Panc1 (cell line): ENCODE measurements around the gene APOBEC3B.

ENCODE experiments used
- TF ChIP-seq, protein P1 (sequence below): fragments of 450-650 bp; IDR thresholded peaks from 2 replicates; pipeline ENCODE4 v1.5.1; 2017; ENCODE audit warnings: mild to moderate bottlenecking
- TF ChIP-seq, protein P2 (sequence below), 2 experiments: IDR thresholded peaks; 2 replicates each; pipeline ENCODE4 v1.6.1; 2011 to 2012; ENCODE audit warnings: low read depth in 2 of 2, control low read depth in 1 of 2, low read length in 1 of 2, mild to moderate bottlenecking in 1 of 2, moderate library complexity in 1 of 2; ENCODE audit not compliant: insufficient read depth in 1 of 2

DNA sequence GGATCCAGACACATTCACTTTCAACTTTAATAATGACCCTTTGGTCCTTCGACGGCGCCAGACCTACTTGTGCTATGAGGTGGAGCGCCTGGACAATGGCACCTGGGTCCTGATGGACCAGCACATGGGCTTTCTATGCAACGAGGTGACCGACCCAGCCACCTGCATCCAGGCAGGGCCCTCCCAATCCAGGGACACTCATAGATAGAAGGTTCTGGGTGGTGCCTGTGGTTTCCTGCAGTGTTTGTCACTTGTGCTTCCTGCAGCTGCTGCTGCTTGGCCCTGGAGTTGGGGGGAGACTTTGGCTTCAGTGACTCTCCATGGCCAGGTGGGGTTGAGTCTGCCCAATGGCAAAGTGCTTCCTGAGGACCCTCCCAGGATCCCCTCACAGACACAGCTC, 7.3 kb downstream of the APOBEC3B start:
- TF ChIP-seq, protein P1, sequence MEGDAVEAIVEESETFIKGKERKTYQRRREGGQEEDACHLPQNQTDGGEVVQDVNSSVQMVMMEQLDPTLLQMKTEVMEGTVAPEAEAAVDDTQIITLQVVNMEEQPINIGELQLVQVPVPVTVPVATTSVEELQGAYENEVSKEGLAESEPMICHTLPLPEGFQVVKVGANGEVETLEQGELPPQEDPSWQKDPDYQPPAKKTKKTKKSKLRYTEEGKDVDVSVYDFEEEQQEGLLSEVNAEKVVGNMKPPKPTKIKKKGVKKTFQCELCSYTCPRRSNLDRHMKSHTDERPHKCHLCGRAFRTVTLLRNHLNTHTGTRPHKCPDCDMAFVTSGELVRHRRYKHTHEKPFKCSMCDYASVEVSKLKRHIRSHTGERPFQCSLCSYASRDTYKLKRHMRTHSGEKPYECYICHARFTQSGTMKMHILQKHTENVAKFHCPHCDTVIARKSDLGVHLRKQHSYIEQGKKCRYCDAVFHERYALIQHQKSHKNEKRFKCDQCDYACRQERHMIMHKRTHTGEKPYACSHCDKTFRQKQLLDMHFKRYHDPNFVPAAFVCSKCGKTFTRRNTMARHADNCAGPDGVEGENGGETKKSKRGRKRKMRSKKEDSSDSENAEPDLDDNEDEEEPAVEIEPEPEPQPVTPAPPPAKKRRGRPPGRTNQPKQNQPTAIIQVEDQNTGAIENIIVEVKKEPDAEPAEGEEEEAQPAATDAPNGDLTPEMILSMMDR, result no peak
- TF ChIP-seq, protein P2, sequence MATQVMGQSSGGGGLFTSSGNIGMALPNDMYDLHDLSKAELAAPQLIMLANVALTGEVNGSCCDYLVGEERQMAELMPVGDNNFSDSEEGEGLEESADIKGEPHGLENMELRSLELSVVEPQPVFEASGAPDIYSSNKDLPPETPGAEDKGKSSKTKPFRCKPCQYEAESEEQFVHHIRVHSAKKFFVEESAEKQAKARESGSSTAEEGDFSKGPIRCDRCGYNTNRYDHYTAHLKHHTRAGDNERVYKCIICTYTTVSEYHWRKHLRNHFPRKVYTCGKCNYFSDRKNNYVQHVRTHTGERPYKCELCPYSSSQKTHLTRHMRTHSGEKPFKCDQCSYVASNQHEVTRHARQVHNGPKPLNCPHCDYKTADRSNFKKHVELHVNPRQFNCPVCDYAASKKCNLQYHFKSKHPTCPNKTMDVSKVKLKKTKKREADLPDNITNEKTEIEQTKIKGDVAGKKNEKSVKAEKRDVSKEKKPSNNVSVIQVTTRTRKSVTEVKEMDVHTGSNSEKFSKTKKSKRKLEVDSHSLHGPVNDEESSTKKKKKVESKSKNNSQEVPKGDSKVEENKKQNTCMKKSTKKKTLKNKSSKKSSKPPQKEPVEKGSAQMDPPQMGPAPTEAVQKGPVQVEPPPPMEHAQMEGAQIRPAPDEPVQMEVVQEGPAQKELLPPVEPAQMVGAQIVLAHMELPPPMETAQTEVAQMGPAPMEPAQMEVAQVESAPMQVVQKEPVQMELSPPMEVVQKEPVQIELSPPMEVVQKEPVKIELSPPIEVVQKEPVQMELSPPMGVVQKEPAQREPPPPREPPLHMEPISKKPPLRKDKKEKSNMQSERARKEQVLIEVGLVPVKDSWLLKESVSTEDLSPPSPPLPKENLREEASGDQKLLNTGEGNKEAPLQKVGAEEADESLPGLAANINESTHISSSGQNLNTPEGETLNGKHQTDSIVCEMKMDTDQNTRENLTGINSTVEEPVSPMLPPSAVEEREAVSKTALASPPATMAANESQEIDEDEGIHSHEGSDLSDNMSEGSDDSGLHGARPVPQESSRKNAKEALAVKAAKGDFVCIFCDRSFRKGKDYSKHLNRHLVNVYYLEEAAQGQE (IDR thresholded peaks at IDR 0.05; ENCODE audit: insufficient read depth in 1 of 2, low read depth in 2 of 2, low read length in 1 of 2), result no peak
